ENCODE measurements around the gene KLF16. TPM values are rescaled to one million over a fixed set of nuclear protein-coding genes. Genes with fewer than 3 reads are reported as not detected.
A peak's percentile ranks its signal among the peaks of the same experiment; 100 is the strongest.
"Not testable (repeated sequence)": the region's sequence is repeated elsewhere in the genome, so short reads cannot be mapped to it uniquely, and the experiment has no call there.

Gene KLF16
- total RNA-seq, 1 donor from 2014 or later: 26.3 TPM

DNA sequence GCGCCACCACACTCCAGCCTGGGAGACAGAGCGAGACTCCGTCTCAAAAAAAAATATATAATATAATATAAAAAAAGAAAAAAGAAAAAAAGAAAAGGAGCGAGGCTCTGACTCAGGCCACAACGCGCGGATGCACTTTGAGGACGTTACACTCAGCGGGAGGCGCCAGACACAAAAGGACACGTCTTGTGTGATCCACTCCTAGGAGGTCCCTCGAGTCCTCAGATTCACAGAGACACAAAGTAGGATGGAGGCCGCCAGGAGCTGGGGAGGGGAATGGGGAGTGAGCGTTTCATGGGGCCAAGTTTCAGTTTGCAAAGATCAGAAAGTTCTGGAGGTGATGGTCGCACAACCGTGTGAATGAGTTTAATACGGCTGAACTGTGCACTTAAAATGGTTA, 30.4 kb upstream of the KLF16 start:
- H3K4me3 Mint-ChIP-seq (ENCODE audit: unreplicated experiment): no peak overlapping the region
- no peaks in the 10 kb centered on the region for H3K27me3 Mint-ChIP-seq (ENCODE audit: unreplicated experiment)
- H3K9me3 Mint-ChIP-seq (ENCODE audit: unreplicated experiment): no peaks in the 10 kb centered on the region
- no peaks in the 10 kb centered on the region for H3K36me3 Mint-ChIP-seq (ENCODE audit: unreplicated experiment)
- no peak for DNase-seq (ENCODE audit: extremely low spot score, unreplicated experiment)
- TF ChIP-seq, protein P1, sequence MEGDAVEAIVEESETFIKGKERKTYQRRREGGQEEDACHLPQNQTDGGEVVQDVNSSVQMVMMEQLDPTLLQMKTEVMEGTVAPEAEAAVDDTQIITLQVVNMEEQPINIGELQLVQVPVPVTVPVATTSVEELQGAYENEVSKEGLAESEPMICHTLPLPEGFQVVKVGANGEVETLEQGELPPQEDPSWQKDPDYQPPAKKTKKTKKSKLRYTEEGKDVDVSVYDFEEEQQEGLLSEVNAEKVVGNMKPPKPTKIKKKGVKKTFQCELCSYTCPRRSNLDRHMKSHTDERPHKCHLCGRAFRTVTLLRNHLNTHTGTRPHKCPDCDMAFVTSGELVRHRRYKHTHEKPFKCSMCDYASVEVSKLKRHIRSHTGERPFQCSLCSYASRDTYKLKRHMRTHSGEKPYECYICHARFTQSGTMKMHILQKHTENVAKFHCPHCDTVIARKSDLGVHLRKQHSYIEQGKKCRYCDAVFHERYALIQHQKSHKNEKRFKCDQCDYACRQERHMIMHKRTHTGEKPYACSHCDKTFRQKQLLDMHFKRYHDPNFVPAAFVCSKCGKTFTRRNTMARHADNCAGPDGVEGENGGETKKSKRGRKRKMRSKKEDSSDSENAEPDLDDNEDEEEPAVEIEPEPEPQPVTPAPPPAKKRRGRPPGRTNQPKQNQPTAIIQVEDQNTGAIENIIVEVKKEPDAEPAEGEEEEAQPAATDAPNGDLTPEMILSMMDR (IDR thresholded peaks at IDR 0.05): no peak
- peaks cover 8% of the 10 kb centered on the region for H3K4me1 Mint-ChIP-seq (ENCODE audit: unreplicated experiment)
- no peak overlapping the region for H3K27ac Mint-ChIP-seq (ENCODE audit: unreplicated experiment)

DNA sequence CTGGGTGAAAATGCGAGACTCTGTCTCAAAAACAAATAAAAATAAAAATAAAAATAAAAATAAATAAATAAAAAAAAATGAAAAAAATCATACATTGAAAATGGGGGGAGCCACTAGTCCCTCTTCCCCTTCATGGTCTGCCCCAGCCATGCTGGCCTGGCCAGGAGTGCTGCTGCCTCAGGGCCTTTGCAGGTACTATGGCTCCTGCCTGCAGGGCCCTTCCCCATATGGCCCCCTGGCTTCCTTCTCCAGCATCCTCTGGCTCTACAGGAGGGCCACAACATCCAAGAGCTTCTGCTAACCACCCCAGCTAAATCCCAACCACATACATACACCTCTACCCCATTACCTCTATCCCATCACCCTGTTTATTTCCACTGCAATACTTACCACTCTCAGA, 26.5 kb upstream of the KLF16 start:
- H3K4me3 Mint-ChIP-seq (ENCODE audit: unreplicated experiment): no peak overlapping the region
- H3K9me3 Mint-ChIP-seq (ENCODE audit: unreplicated experiment): no peaks in the 10 kb centered on the region
- no peak overlapping the region for H3K27ac Mint-ChIP-seq (ENCODE audit: unreplicated experiment)
- no peaks in the 10 kb centered on the region for H3K27me3 Mint-ChIP-seq (ENCODE audit: unreplicated experiment)
- peaks cover 4% of the 10 kb centered on the region for H3K4me1 Mint-ChIP-seq (ENCODE audit: unreplicated experiment)
- DNase-seq (ENCODE audit: extremely low spot score, unreplicated experiment): no peak
- H3K36me3 Mint-ChIP-seq (ENCODE audit: unreplicated experiment): no peaks in the 10 kb centered on the region
- TF ChIP-seq, protein P1 (IDR thresholded peaks at IDR 0.05): no peak

DNA sequence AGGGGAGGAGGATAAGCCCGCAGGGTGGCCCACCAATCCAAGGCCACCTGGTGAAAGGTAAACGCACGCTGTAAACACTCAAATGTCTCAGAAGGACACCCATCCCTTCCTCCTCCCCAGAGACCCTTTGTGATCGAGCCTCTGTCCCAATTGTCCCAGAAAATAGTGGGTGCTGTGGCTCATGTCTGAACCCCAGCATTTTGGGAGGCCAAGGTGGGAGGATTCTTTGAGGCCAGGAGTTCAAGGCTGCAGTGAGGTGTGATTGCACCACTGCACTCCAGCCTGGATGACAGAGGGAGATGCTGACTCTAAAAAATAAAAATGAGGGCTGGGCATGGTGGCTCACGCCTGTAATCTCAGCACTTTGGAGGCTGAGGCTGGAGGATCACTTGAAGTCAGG, 25.0 kb upstream of the KLF16 start:
- TF ChIP-seq, protein P1 (IDR thresholded peaks at IDR 0.05): no peak
- Mint-ChIP-seq H3K27ac (ENCODE audit: unreplicated experiment) (no peak overlapping the region), H3K4me1 (ENCODE audit: unreplicated experiment) (peaks cover 16% of the 10 kb centered on the region), H3K4me3 (ENCODE audit: unreplicated experiment) (no peak overlapping the region), H3K9me3 (ENCODE audit: unreplicated experiment) (no peaks in the 10 kb centered on the region), H3K36me3 (ENCODE audit: unreplicated experiment) (no peaks in the 10 kb centered on the region), H3K27me3 (ENCODE audit: unreplicated experiment) (no peaks in the 10 kb centered on the region)
- DNase-seq (ENCODE audit: extremely low spot score, unreplicated experiment): no peak

DNA sequence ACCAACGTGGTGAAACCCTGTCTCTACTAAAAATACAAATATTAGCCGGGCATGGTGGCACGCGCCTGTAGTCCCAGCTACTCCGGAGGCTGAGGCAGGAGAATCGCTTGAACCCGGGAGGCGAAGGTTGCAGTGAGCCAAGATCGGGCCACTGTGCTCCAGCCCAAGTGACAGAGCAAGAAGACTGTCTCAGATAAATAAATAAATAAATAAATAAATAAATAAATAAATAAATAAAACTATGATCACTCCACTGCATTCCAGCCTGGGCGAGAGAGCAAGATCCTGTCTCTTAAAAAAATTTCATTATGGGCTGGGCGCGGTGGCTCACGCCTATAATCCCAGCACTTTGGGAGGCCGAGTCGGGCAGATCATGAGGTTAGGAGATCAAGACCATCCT, 23.0 kb upstream of the KLF16 start:
- H3K4me1 Mint-ChIP-seq (ENCODE audit: unreplicated experiment): peaks cover 30% of the 10 kb centered on the region
- not testable (repeated sequence) for H3K27ac Mint-ChIP-seq (ENCODE audit: unreplicated experiment); H3K4me3 Mint-ChIP-seq (ENCODE audit: unreplicated experiment); H3K9me3 Mint-ChIP-seq (ENCODE audit: unreplicated experiment); DNase-seq (ENCODE audit: extremely low spot score, unreplicated experiment); H3K27me3 Mint-ChIP-seq (ENCODE audit: unreplicated experiment); H3K36me3 Mint-ChIP-seq (ENCODE audit: unreplicated experiment)

DNA sequence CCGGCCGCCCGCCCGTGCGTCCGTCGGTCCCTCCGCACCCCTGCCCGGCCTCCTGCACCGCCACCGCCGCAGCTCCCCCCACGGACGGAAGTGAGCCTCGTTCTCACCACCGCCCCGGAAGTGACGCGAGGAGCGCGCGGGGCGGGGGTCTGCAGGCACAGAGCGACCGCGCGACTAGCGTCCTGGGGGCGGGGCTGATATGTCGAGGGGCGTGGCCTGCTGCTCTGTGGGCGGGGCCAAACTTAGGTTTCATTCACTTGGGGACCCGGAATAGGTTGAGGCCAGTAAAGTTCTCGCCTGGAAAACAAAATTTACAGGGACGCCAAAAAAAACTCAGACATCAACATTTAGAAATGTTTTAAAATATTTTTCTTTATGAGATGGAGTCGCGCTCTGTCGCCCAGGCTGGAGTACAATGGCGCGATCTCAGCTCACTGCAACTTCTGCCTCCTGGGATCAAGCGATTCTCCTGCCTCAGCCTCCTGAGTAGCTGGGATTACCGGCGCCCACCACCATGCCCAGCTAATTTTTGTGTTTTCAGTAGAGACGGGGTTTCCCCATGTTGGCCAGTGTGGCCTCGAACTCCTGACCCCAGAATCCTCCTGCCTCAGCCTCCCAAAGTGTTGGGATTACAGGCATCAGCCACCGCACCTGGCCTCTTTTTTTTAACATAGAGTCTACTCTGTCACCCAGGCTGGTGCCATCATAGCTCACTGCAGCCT, 22.2 kb upstream of the KLF16 start, which contains the start of gene ABHD17A:
Gene ABHD17A (minus strand): TSS at position 99 of the 722 bp plus-strand sequence. CDS start 3,930 bp downstream, outside the sequence.
- peaks cover 30% of the 10 kb centered on the region for H3K4me1 Mint-ChIP-seq (ENCODE audit: unreplicated experiment)
- peak within 1 kb of the TSS; percentile 98 for H3K4me3 Mint-ChIP-seq (ENCODE audit: unreplicated experiment)
- H3K27me3 Mint-ChIP-seq (ENCODE audit: unreplicated experiment); H3K9me3 Mint-ChIP-seq (ENCODE audit: unreplicated experiment); H3K36me3 Mint-ChIP-seq (ENCODE audit: unreplicated experiment): not testable (repeated sequence)
- DNase-seq (ENCODE audit: extremely low spot score, unreplicated experiment): peak; percentile 96
- H3K27ac Mint-ChIP-seq (ENCODE audit: unreplicated experiment): peak within 1 kb of the TSS; percentile 82

DNA sequence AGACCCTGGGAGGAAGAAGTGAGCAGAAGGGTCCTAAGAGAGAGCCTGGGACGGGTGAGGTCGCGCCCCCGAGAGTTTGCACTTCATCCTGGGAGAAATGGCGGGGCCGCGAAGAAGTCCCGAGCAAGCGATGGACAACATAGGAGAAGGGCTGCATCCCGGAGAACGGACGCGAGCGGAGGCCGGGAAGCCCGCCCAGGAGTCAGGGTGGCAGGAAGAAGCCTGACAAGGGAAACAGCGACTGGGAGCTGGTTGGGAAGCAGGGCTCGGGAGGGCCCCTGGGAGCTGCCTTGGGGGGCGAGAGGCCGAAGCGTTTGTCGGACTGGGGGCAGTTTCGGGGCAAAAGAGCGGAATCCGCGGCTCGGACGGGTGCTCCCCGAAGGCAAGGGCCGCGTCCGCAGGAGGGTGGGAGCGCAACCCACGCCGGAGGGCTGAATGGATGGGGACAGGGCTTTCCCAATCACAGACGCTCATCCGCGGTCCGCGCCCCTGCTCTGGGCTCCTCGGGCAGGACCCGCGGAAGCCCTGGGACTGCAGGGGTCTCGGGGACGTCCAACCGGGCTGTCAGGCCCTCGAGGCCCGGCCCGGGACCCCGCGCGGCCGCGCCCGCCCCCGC, 21.4 kb upstream of the KLF16 start:
- TF ChIP-seq, protein P1 (IDR thresholded peaks at IDR 0.05): no peak

More for the DNA sequence above, 21.4 kb upstream of the KLF16 start:
- no peaks in the 10 kb centered on the region for H3K36me3 Mint-ChIP-seq (ENCODE audit: unreplicated experiment)
- H3K27me3 Mint-ChIP-seq (ENCODE audit: unreplicated experiment): no peaks in the 10 kb centered on the region
- no peaks in the 10 kb centered on the region for H3K9me3 Mint-ChIP-seq (ENCODE audit: unreplicated experiment)
- peaks cover 30% of the 10 kb centered on the region for H3K4me1 Mint-ChIP-seq (ENCODE audit: unreplicated experiment)
- H3K27ac Mint-ChIP-seq (ENCODE audit: unreplicated experiment): peak overlapping the region; percentile 82
- DNase-seq (ENCODE audit: extremely low spot score, unreplicated experiment): no peak
- peak overlapping the region; percentile 98 for H3K4me3 Mint-ChIP-seq (ENCODE audit: unreplicated experiment)
